IMR-90 (cell line): ENCODE results near the gene FUBP3. TPM values are rescaled to one million over a fixed set of nuclear protein-coding genes. Genes with fewer than 3 reads are reported as not detected.

Experiments used
- ATAC-seq: fragments of 200-7000 bp; cut with Tn5 transposase; 2 replicates; pipeline ENCODE4 v1.9.1; 2020; ENCODE audit warnings: low read depth, mild to moderate bottlenecking, moderate library complexity
- BruUV-seq: library from RNA; stranded (reverse); fragments of 400-500 nt; replicated peaks from 2 replicates; lab custom pipeline; 2021; lab: Mats Ljungman, UMichigan
- CTCF ChIA-PET: fragments of 300-600 bp; formaldehyde crosslinking; extraction: SDS; loops from one replicate; lab custom pipeline; 2021; ENCODE audit warnings: antibody characterized with exemption; lab: Yijun Ruan, JAX
- POLR2A ChIA-PET: fragments of 300-600 bp; sonication (Branson Sonifier 250); formaldehyde crosslinking; loops from one replicate; lab custom pipeline; 2022; ENCODE audit warnings: antibody characterized with exemption; ENCODE audit not compliant: unreplicated experiment; lab: Charles Lee
- DNase-seq: peaks from one replicate; pipeline ENCODE4 v3.0.0; 2013
- H2AFZ ChIP-seq: replicated peaks from 2 replicates; pipeline ENCODE3; 2013; ENCODE audit warnings: low read length, mild to moderate bottlenecking; ENCODE audit not compliant: poor library complexity
- H2AK5ac ChIP-seq: 2 replicates; pipeline ENCODE4 v1.6.1; 2013; ENCODE audit warnings: low read depth, low read length, inconsistent platforms
- H2AK9ac ChIP-seq: replicated peaks from 2 replicates; pipeline ENCODE3; 2013; ENCODE audit warnings: mild to moderate bottlenecking, low read depth, low read length, moderate library complexity; ENCODE audit not compliant: poor library complexity
- H2BK120ac ChIP-seq: 2 replicates; pipeline ENCODE4 v1.6.1; 2013; ENCODE audit warnings: low read depth, low read length, inconsistent platforms
- H2BK15ac ChIP-seq: 3 replicates; pipeline ENCODE4 v1.6.1; 2013; ENCODE audit warnings: low read depth, low read length, inconsistent platforms
- H2BK20ac ChIP-seq: 2 replicates; pipeline ENCODE4 v1.6.1; 2013; ENCODE audit warnings: low read depth, mild to moderate bottlenecking, inconsistent platforms, low read length, moderate library complexity
- H2BK5ac ChIP-seq: 2 replicates; pipeline ENCODE4 v1.6.1; 2013; ENCODE audit warnings: mild to moderate bottlenecking, low read depth, low read length, inconsistent platforms; ENCODE audit not compliant: poor library complexity, severe bottlenecking
- H3K14ac ChIP-seq: replicated peaks from 2 replicates; pipeline ENCODE4 v1.6.1; 2013; ENCODE audit warnings: low read depth, low read length, inconsistent platforms
- H3K18ac ChIP-seq: 2 replicates; pipeline ENCODE4 v1.6.1; 2013; ENCODE audit warnings: low read depth, low read length, control low read depth
- H3K23ac ChIP-seq: 2 replicates; pipeline ENCODE4 v1.6.1; 2013; ENCODE audit warnings: low read depth, low read length, inconsistent platforms
- H3K27ac ChIP-seq: 2 replicates; pipeline ENCODE4 v1.5.1; 2013; ENCODE audit warnings: mild to moderate bottlenecking, control low read depth, low read length; ENCODE audit not compliant: insufficient read depth
- H3K27me3 ChIP-seq: 2 replicates; pipeline ENCODE4 v1.6.1; 2013; ENCODE audit warnings: low read length; ENCODE audit not compliant: control insufficient read depth, insufficient read depth
- H3K36me3 ChIP-seq: 2 replicates; pipeline ENCODE4 v1.6.1; 2013; ENCODE audit warnings: low read length, mixed read lengths; ENCODE audit not compliant: control insufficient read depth, insufficient read depth
- H3K4ac ChIP-seq: 2 replicates; pipeline ENCODE4 v1.6.1; 2013; ENCODE audit warnings: low read depth, low read length, inconsistent platforms
- H3K4me1 ChIP-seq: 2 replicates; pipeline ENCODE4 v1.6.1; 2013; ENCODE audit warnings: low read length, mixed read lengths; ENCODE audit not compliant: control insufficient read depth, insufficient read depth
- H3K4me2 ChIP-seq: 2 replicates; pipeline ENCODE4 v1.6.1; 2013; ENCODE audit warnings: low read depth, mild to moderate bottlenecking, control low read depth, low read length, moderate library complexity
- H3K4me3 ChIP-seq: 2 replicates; pipeline ENCODE4 v1.5.1; 2013; ENCODE audit warnings: low read depth, mild to moderate bottlenecking, control low read depth, low read length, moderate library complexity; ENCODE audit not compliant: insufficient read depth
- H3K56ac ChIP-seq: 2 replicates; pipeline ENCODE4 v1.6.1; 2013; ENCODE audit warnings: low read length, inconsistent platforms; ENCODE audit not compliant: insufficient read depth; ENCODE audit errors: extremely low read depth
- H3K79me1 ChIP-seq, 2 experiments: 2 replicates each; pipeline ENCODE4 v1.6.1; 2013; ENCODE audit warnings: low read length in 2 of 2, inconsistent platforms in 1 of 2, low read depth in 1 of 2
- H3K9ac ChIP-seq: 2 replicates; pipeline ENCODE4 v1.6.1; 2013; ENCODE audit warnings: low read depth, low read length, control low read depth
- H3K9me1 ChIP-seq: 2 replicates; pipeline ENCODE4 v1.6.1; 2013; ENCODE audit warnings: low read length, inconsistent platforms; ENCODE audit not compliant: insufficient read depth
- H3K9me3 ChIP-seq: 2 replicates; pipeline ENCODE4 v1.6.1; 2013; ENCODE audit warnings: low read length; ENCODE audit not compliant: control insufficient read depth, insufficient read depth
- H4K20me1 ChIP-seq: 2 replicates; pipeline ENCODE4 v1.6.1; 2013; ENCODE audit warnings: low read length, inconsistent platforms; ENCODE audit not compliant: insufficient read depth
- H4K5ac ChIP-seq: 2 replicates; pipeline ENCODE4 v1.6.1; 2013; ENCODE audit warnings: mild to moderate bottlenecking, low read depth, low read length, control low read depth
- H4K8ac ChIP-seq, 2 experiments: 2 replicates each; pipeline ENCODE4 v1.6.1; 2013; ENCODE audit warnings: low read depth in 2 of 2, low read length in 2 of 2, control low read depth in 1 of 2, inconsistent platforms in 1 of 2
- H4K91ac ChIP-seq: 2 replicates; pipeline ENCODE4 v1.6.1; 2013; ENCODE audit warnings: low read depth, low read length, inconsistent platforms; ENCODE audit not compliant: insufficient read depth
- BHLHE40 ChIP-seq: fragments of 150-350 bp; IDR thresholded peaks from 2 replicates; pipeline ENCODE4 v1.6.1; 2016; ENCODE audit warnings: mild to moderate bottlenecking, low read depth, low read length
- CEBPB ChIP-seq: IDR thresholded peaks from 2 replicates; pipeline ENCODE4 v1.6.1; 2012; ENCODE audit warnings: low read depth, low read length, improper control_type of control experiment
- MAFK ChIP-seq: IDR thresholded peaks from 2 replicates; pipeline ENCODE4 v1.6.1; 2012; ENCODE audit warnings: low read depth, low read length, improper control_type of control experiment
- MAZ ChIP-seq: IDR thresholded peaks from 2 replicates; pipeline ENCODE4 v1.6.1; 2012; ENCODE audit warnings: low read depth, mild to moderate bottlenecking, low read length, improper control_type of control experiment, moderate library complexity, borderline replicate concordance
- RAD21 ChIP-seq: IDR thresholded peaks from 2 replicates; pipeline ENCODE4 v1.6.1; 2012; ENCODE audit warnings: low read length, improper control_type of control experiment
- SMC3 ChIP-seq: fragments of 150-350 bp; IDR thresholded peaks from 2 replicates; pipeline ENCODE4 v1.6.1; 2016; ENCODE audit warnings: low read depth, mild to moderate bottlenecking, antibody characterized with exemption, low read length, moderate library complexity
- WGBS, 2 experiments: methylation state at CpG; one replicate each; pipeline versions ENCODE4 v1.1.5 to v1.1.7; 2013; ENCODE audit warnings: missing lambda C conversion rate in 2 of 2; ENCODE audit not compliant: insufficient read length in 1 of 2; ENCODE audit errors: extremely low coverage in 2 of 2; 5-methylcytosine and 5-hydroxymethylcytosine counted together
- dilution Hi-C: fragments of 300-500 bp; cut with HindIII; formaldehyde crosslinking; loops from one replicate; pipeline ENCODE4 v1.14.3; 2018; ENCODE audit warnings: low sequenced_read_pairs; ENCODE audit not compliant: unreplicated experiment
- in situ Hi-C: fragments of 300-500 bp; cut with MboI; formaldehyde crosslinking; loops from 3 replicates; pipeline ENCODE4 v1.14.3; 2019; ENCODE audit warnings: low sequenced_read_pairs, inconsistent platforms, mixed read lengths
- intact Hi-C: fragments of 100-400 bp; cut with micrococcal nuclease; formaldehyde crosslinking; loops from 2 replicates; pipeline ENCODE4 v1.10.0; 2022
- polyA plus RNA-seq, 3 experiments: library from polyadenylated mRNA; depleted of rRNA; stranded (reverse); fragments of >200 nt; gene quantifications; 2 replicates each; pipeline ENCODE4 v1.2.3, GENCODE V29; 2012; ENCODE audit warnings: low replicate concordance in 1 of 3
- total RNA-seq: library from RNA; depleted of rRNA; stranded (reverse); fragments of >200 nt; gene quantifications from 2 replicates; pipeline ENCODE4 v1.2.3, GENCODE V29; 2012
- TF ChIP-seq, protein P1 (sequence below): conservative IDR thresholded peaks from 2 replicates; pipeline ENCODE4 v1.5.1; 2012; ENCODE audit warnings: mild to moderate bottlenecking, low read depth, low read length, improper control_type of control experiment

Gene FUBP3
- total and polyA plus RNA-seq, 2 of the 4 experiments (the other 2 are of a cell fraction), result 32.3 to 50.1 TPM

DNA sequence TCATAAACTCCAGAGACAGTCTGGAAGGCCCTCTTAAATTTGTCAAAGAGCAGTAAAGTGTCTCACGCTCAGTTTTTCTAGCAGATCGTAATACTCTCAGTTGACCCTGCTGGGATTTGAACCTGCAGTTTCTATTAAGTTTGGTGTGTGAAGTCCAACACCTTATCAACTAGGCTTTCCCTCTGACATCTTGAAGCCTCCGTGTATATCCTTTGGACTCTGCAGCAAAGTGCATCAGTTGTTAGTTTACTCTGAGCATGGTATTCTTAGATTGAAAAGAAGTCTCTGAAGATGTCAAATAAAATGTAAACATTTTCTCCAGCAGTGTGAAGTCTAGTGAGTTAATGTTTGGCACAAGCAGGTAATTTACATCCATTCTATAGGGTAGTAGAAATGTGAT, 2.4 kb downstream of the FUBP3 start:
- no CpG with 5 or more reads among the region's 3 CpGs for WGBS, 2 experiments
- Histone ChIP-seq H3K56ac (no peak overlapping the region), H3K4ac (no peak overlapping the region), H3K36me3 (peaks cover 9% of the 10 kb centered on the region), H3K14ac (no peak overlapping the region), H2AK5ac (no peak overlapping the region), H2BK120ac (no peak overlapping the region), H2BK15ac (no peak overlapping the region), H3K9me1 (peaks cover 3% of the 10 kb centered on the region; the same call in 1 of the 2 replicates), H3K23ac (no peak overlapping the region), H2AFZ (no peak overlapping the region), H3K27me3 (no peaks in the 10 kb centered on the region), H3K18ac (no peak overlapping the region), H3K79me1 (peaks cover 28 to 66% of the 10 kb centered on the region in 2 experiments), H4K91ac (no peak overlapping the region), H3K9me3 (no peaks in the 10 kb centered on the region), H4K20me1 (peaks cover 48% of the 10 kb centered on the region), H2AK9ac (no peak overlapping the region), H3K4me2 (no peak overlapping the region), H4K8ac (no peak overlapping the region), H2BK20ac (no peak overlapping the region), H3K4me3 (no peak overlapping the region), H3K27ac (no peak overlapping the region), H3K9ac (no peak overlapping the region), H3K4me1 (peaks cover 2% of the 10 kb centered on the region), H4K5ac (no peak overlapping the region), H2BK5ac (no peak overlapping the region)
- intact Hi-C loops, result no loop called here
- ChIA-PET POLR2A (no interaction called here), CTCF (interaction anchor here (0.6 kb wide), 1 partner anchor 102 kb away, joined by 4 read pairs; no protein-coding TSS in a partner anchor)
- no peak for ATAC-seq
- DNase-seq, result no peak
- dilution Hi-C loops, result no loop called here
- in situ Hi-C loops, result no loop called here
- TF ChIP-seq CEBPB (no peak), MAZ (no peak), SMC3 (no peak), MAFK (no peak), BHLHE40 (no peak), RAD21 (no peak)
- TF ChIP-seq, protein P1, sequence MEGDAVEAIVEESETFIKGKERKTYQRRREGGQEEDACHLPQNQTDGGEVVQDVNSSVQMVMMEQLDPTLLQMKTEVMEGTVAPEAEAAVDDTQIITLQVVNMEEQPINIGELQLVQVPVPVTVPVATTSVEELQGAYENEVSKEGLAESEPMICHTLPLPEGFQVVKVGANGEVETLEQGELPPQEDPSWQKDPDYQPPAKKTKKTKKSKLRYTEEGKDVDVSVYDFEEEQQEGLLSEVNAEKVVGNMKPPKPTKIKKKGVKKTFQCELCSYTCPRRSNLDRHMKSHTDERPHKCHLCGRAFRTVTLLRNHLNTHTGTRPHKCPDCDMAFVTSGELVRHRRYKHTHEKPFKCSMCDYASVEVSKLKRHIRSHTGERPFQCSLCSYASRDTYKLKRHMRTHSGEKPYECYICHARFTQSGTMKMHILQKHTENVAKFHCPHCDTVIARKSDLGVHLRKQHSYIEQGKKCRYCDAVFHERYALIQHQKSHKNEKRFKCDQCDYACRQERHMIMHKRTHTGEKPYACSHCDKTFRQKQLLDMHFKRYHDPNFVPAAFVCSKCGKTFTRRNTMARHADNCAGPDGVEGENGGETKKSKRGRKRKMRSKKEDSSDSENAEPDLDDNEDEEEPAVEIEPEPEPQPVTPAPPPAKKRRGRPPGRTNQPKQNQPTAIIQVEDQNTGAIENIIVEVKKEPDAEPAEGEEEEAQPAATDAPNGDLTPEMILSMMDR, result no peak
- TSS peak; percentile 14 for BruUV-seq
